Endodermal cell (in vitro differentiated cells): ENCODE data around the gene SUN1. TPM values are rescaled to one million over a fixed set of nuclear protein-coding genes. Genes with fewer than 3 reads are reported as not detected.
A peak's percentile ranks its signal among the peaks of the same experiment; 100 is the strongest.
"Not testable (repeated sequence)": the region's sequence is repeated elsewhere in the genome, so short reads cannot be mapped to it uniquely, and the experiment has no call there.

Experiments
- DNase-seq: peaks from one replicate; pipeline ENCODE4 v3.0.0-alpha.2; 2017
- H3K27ac ChIP-seq: 2 replicates; pipeline ENCODE4 v1.5.1; 2013; ENCODE audit warnings: mild to moderate bottlenecking, low read depth, low read length, moderate library complexity
- H3K27me3 ChIP-seq: 2 replicates; pipeline ENCODE4 v1.6.1; 2013; ENCODE audit warnings: mild to moderate bottlenecking, low read length, moderate library complexity; ENCODE audit not compliant: insufficient read depth, control insufficient read depth, poor library complexity, severe bottlenecking
- H3K36me3 ChIP-seq: 2 replicates; pipeline ENCODE4 v1.7.0; 2013; ENCODE audit warnings: mild to moderate bottlenecking, low read length, moderate library complexity; ENCODE audit not compliant: control insufficient read depth, insufficient read depth
- H3K4me1 ChIP-seq: one replicate; pipeline ENCODE4 v1.7.0; 2013; ENCODE audit warnings: low read length; ENCODE audit not compliant: control insufficient read depth, insufficient read depth
- H3K4me3 ChIP-seq: 2 replicates; pipeline ENCODE4 v1.5.1; 2013; ENCODE audit warnings: mild to moderate bottlenecking, low read length, moderate library complexity
- H3K9ac ChIP-seq: 2 replicates; pipeline ENCODE4 v1.6.1; 2013; ENCODE audit warnings: mild to moderate bottlenecking, low read length, moderate library complexity; ENCODE audit not compliant: poor library complexity, severe bottlenecking; ENCODE audit errors: extremely low read depth
- H3K9me3 ChIP-seq: 2 replicates; pipeline ENCODE4 v1.6.1; 2013; ENCODE audit warnings: mild to moderate bottlenecking, low read length, moderate library complexity; ENCODE audit not compliant: control insufficient read depth
- H3K27ac Mint-ChIP-seq: 2 replicates; pipeline ENCODE4 v1.8.0; 2020; ENCODE audit warnings: mixed read lengths
- H3K27me3 Mint-ChIP-seq: 2 replicates; pipeline ENCODE4 v1.8.0; 2021; ENCODE audit warnings: mild to moderate bottlenecking, mixed read lengths; ENCODE audit not compliant: insufficient read depth
- H3K36me3 Mint-ChIP-seq: 2 replicates; pipeline ENCODE4 v1.8.0; 2020; ENCODE audit warnings: low read depth, mixed read lengths
- H3K4me1 Mint-ChIP-seq: 2 replicates; pipeline ENCODE4 v1.8.0; 2020; ENCODE audit warnings: mixed read lengths
- H3K4me3 Mint-ChIP-seq: 2 replicates; pipeline ENCODE4 v1.8.0; 2020; ENCODE audit warnings: mild to moderate bottlenecking, moderate library complexity, mixed read lengths
- H3K9me3 Mint-ChIP-seq: 2 replicates; pipeline ENCODE4 v1.8.0; 2020; ENCODE audit warnings: mild to moderate bottlenecking, mixed read lengths
- CTCF ChIP-seq: fragments of 200-600 bp; sonication (generic); conservative IDR thresholded peaks from 2 replicates; pipeline ENCODE4 v1.5.0; 2021; ENCODE audit warnings: antibody characterized with exemption, mild to moderate bottlenecking
- WGBS, 2 experiments: methylation state at CpG; one replicate each; pipeline versions ENCODE4 v1.1.5 to v1.1.7; 2013; ENCODE audit warnings: missing lambda C conversion rate in 2 of 2, mixed read lengths in 1 of 2; ENCODE audit not compliant: insufficient coverage in 1 of 2, insufficient read length in 1 of 2; 5-methylcytosine and 5-hydroxymethylcytosine counted together
- total RNA-seq, 2 donors: library from RNA; stranded (reverse); fragmentation: NEBNext Ultra II Directional in 1 of 2; extraction: Animal tissue kit (Norgen Biotek cat#: 25700) in 1 of 2; gene quantifications; 2 replicates in 1 of 2; 3 replicates in 1 of 2; pipeline ENCODE4 v1.2.1, GENCODE V29; 2021

The SUN1 gene
- total RNA-seq, 2 donors from 2014 or later, result 133 to 136 TPM

GRCh38 chr7:845731-846130 is 13.5 kb downstream of the SUN1 start:
- WGBS, 2 experiments, result 86 to 99% methylated on average over 10 to 11 of the region's 11 CpGs
- Mint-ChIP-seq H3K9me3 (peaks cover 4% of the 10 kb centered on the region), H3K27me3 (no peaks in the 10 kb centered on the region), H3K36me3 (peaks cover 71% of the 10 kb centered on the region), H3K27ac (no peak overlapping the region), H3K4me3 (no peak overlapping the region), H3K4me1 (no peaks in the 10 kb centered on the region)
- H3K27me3 ChIP-seq, result no peaks in the 10 kb centered on the region
- H3K9me3 ChIP-seq, result no peaks in the 10 kb centered on the region
- no peak for TF ChIP-seq CTCF
- no peak overlapping the region for H3K9ac ChIP-seq
- H3K36me3 ChIP-seq, result peaks cover 70% of the 10 kb centered on the region
- H3K4me3 ChIP-seq, result no peak overlapping the region
- no peak overlapping the region for H3K27ac ChIP-seq
- no peak for DNase-seq
- H3K4me1 ChIP-seq, result no peaks in the 10 kb centered on the region

GRCh38 chr7:846958-847650 is 14.8 kb downstream of the SUN1 start:
- not testable (repeated sequence) for H3K9me3 ChIP-seq, H3K4me3 Mint-ChIP-seq, H3K27ac Mint-ChIP-seq, H3K9ac ChIP-seq, H3K27me3 ChIP-seq, H3K27ac ChIP-seq, DNase-seq, H3K4me3 ChIP-seq, H3K4me1 Mint-ChIP-seq, H3K4me1 ChIP-seq, H3K27me3 Mint-ChIP-seq, H3K9me3 Mint-ChIP-seq
- H3K36me3 Mint-ChIP-seq, result peaks cover 68% of the 10 kb centered on the region
- H3K36me3 ChIP-seq, result peaks cover 73% of the 10 kb centered on the region
- WGBS, 2 experiments, result 91 to 95% methylated on average over 14 to 24 of the region's 37 CpGs

GRCh38 chr7:847728-848127 is 15.5 kb downstream of the SUN1 start:
- H3K9ac ChIP-seq, H3K4me1 ChIP-seq, H3K4me3 ChIP-seq, H3K27ac ChIP-seq, H3K27me3 ChIP-seq, H3K4me3 Mint-ChIP-seq, H3K9me3 ChIP-seq, H3K4me1 Mint-ChIP-seq, H3K27me3 Mint-ChIP-seq, H3K9me3 Mint-ChIP-seq, H3K27ac Mint-ChIP-seq, DNase-seq: not testable (repeated sequence)
- WGBS, 2 experiments, result 90 to 95% methylated on average over 12 to 20 of the region's 28 CpGs
- H3K36me3 ChIP-seq, result peaks cover 73% of the 10 kb centered on the region
- H3K36me3 Mint-ChIP-seq, result peaks cover 68% of the 10 kb centered on the region

- Mint-ChIP-seq H3K9me3 (peaks cover 4% of the 10 kb centered on the region), H3K27me3 (no peaks in the 10 kb centered on the region), H3K4me3 (no peak overlapping the region), H3K4me1 (no peaks in the 10 kb centered on the region), H3K36me3 (peaks cover 69% of the 10 kb centered on the region), H3K27ac (peak overlapping the region; percentile 24)
- H3K9ac ChIP-seq, result no peak overlapping the region
- TF ChIP-seq CTCF, result no peak
- no peak overlapping the region for H3K4me3 ChIP-seq
- no peak for DNase-seq
- H3K27ac ChIP-seq, result no peak overlapping the region
- no peaks in the 10 kb centered on the region for H3K9me3 ChIP-seq
- 92 to 94% methylated on average over 14 of the region's 14 CpGs for WGBS, 2 experiments
- no peaks in the 10 kb centered on the region for H3K27me3 ChIP-seq
- no peaks in the 10 kb centered on the region for H3K4me1 ChIP-seq
- H3K36me3 ChIP-seq, result peaks cover 73% of the 10 kb centered on the region
Measured at GRCh38 chr7:849145-849544, 16.9 kb downstream of the SUN1 start.
